Esophagus muscularis mucosa (tissue), 3 donors: ENCODE measurements around the gene YTHDC1.
A peak's percentile ranks its signal among the peaks of the same experiment; 100 is the strongest.

Experiments
- POLR2AphosphoS5 ChIP-seq, 2 donors: sonication (generic); formaldehyde crosslinking; IDR thresholded peaks; one replicate each; pipeline ENCODE4 v1.6.1; 2017; ENCODE audit warnings: antibody characterized with exemption in 2 of 2
- TF ChIP-seq, protein P1 (sequence below), 3 experiments: fragments of 200-600 bp in 2 of 3; fragments of 450-650 bp in 1 of 3; sonication (generic) in 2 of 3; IDR thresholded peaks; one replicate each; pipeline ENCODE4 v1.5.1; 2017 to 2019; ENCODE audit warnings: antibody characterized with exemption in 3 of 3, mild to moderate bottlenecking in 2 of 3, moderate library complexity in 1 of 3

DNA sequence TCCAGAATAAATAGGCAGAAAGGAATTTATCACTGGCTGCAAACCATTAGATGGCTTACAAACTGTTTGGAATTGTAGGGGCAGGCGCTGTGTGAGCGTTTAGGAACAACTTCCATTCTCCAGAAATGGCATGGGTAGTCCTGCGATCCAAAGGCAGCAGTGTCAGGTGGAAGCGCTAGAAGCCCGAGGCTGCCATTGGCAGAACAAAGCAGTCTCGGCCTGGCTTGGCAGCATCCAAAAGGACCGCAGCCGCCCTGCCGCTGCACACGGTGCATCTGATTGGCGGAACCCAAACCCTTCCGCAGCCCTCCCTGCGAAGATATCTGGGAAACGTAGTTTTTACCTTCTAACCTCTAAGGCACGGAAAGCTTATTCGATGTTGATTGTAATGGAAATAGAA is 23.6 kb upstream of the YTHDC1 start:
- TF ChIP-seq, protein P1, sequence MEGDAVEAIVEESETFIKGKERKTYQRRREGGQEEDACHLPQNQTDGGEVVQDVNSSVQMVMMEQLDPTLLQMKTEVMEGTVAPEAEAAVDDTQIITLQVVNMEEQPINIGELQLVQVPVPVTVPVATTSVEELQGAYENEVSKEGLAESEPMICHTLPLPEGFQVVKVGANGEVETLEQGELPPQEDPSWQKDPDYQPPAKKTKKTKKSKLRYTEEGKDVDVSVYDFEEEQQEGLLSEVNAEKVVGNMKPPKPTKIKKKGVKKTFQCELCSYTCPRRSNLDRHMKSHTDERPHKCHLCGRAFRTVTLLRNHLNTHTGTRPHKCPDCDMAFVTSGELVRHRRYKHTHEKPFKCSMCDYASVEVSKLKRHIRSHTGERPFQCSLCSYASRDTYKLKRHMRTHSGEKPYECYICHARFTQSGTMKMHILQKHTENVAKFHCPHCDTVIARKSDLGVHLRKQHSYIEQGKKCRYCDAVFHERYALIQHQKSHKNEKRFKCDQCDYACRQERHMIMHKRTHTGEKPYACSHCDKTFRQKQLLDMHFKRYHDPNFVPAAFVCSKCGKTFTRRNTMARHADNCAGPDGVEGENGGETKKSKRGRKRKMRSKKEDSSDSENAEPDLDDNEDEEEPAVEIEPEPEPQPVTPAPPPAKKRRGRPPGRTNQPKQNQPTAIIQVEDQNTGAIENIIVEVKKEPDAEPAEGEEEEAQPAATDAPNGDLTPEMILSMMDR (IDR thresholded peaks at IDR 0.05), result no peak
- peak in 1 of 2 donors; percentile 77 for TF ChIP-seq POLR2AphosphoS5 (IDR thresholded peaks at IDR 0.05)
